ENCODE data around the gene IL1RAPL1. TPM values are rescaled to one million over a fixed set of nuclear protein-coding genes. Genes with fewer than 3 reads are reported as not detected.

The IL1RAPL1 gene
- total RNA-seq, 1 experiment from 2014 or later: not detected

- no peak overlapping the region for H3K27ac Mint-ChIP-seq (ENCODE audit: low read depth, unreplicated experiment)
- no peaks in the 10 kb centered on the region for H3K9me3 Mint-ChIP-seq (ENCODE audit: unreplicated experiment)
- no TSS peak for BruUV-seq (replicated peaks)
- no peak overlapping the region for H3K4me3 Mint-ChIP-seq (ENCODE audit: unreplicated experiment)
- no peak for DNase-seq (ENCODE audit: unreplicated experiment)
- H3K4me1 Mint-ChIP-seq (ENCODE audit: insufficient read depth, unreplicated experiment): peaks cover 10% of the 10 kb centered on the region
- H3K27me3 Mint-ChIP-seq (ENCODE audit: insufficient read depth, unreplicated experiment): no peaks in the 10 kb centered on the region
- no peak for TF ChIP-seq CTCF (IDR thresholded peaks at IDR 0.05; ENCODE audit: unreplicated experiment)
- POLR2A ChIA-PET: no interaction called here
- intact Hi-C loops (cut with micrococcal nuclease): no loop called here
- no peaks in the 10 kb centered on the region for H3K36me3 Mint-ChIP-seq (ENCODE audit: insufficient read depth, unreplicated experiment)
- CTCF ChIA-PET: interaction anchor here (0.6 to 1.0 kb wide), 3 partner anchors 14 to 1141 kb away, joined by 3 read pairs; no protein-coding TSS in a partner anchor
These were observed 26.3 kb downstream of the IL1RAPL1 start for GRCh38 chrX:28613558-28613957.

GRCh38 chrX:28625223-28625622, 38.0 kb downstream of the IL1RAPL1 start:
- Mint-ChIP-seq H3K36me3 (ENCODE audit: insufficient read depth, unreplicated experiment) (no peaks in the 10 kb centered on the region), H3K27ac (ENCODE audit: low read depth, unreplicated experiment) (no peak overlapping the region), H3K4me1 (ENCODE audit: insufficient read depth, unreplicated experiment) (no peaks in the 10 kb centered on the region), H3K27me3 (ENCODE audit: insufficient read depth, unreplicated experiment) (no peaks in the 10 kb centered on the region), H3K9me3 (ENCODE audit: unreplicated experiment) (no peaks in the 10 kb centered on the region), H3K4me3 (ENCODE audit: unreplicated experiment) (no peak overlapping the region)
- no peak for DNase-seq (ENCODE audit: unreplicated experiment)
- CTCF ChIA-PET: interaction anchor here (0.6 to 0.7 kb wide), 2 partner anchors 22 to 453 kb away, joined by 3 to 4 read pairs; no protein-coding TSS in a partner anchor
- POLR2A ChIA-PET: no interaction called here
- BruUV-seq (replicated peaks): no TSS peak
- no peak for TF ChIP-seq CTCF (IDR thresholded peaks at IDR 0.05; ENCODE audit: unreplicated experiment)
- intact Hi-C loops (cut with micrococcal nuclease): no loop called here

- CTCF ChIA-PET: interaction anchor here (0.6 kb wide), 1 partner anchor 98 kb away, joined by 6 read pairs; no protein-coding TSS in a partner anchor
- Mint-ChIP-seq H3K27me3 (ENCODE audit: insufficient read depth, unreplicated experiment) (no peaks in the 10 kb centered on the region), H3K4me3 (ENCODE audit: unreplicated experiment) (no peak overlapping the region), H3K36me3 (ENCODE audit: insufficient read depth, unreplicated experiment) (no peaks in the 10 kb centered on the region), H3K4me1 (ENCODE audit: insufficient read depth, unreplicated experiment) (no peaks in the 10 kb centered on the region), H3K27ac (ENCODE audit: low read depth, unreplicated experiment) (no peak overlapping the region), H3K9me3 (ENCODE audit: unreplicated experiment) (no peaks in the 10 kb centered on the region)
- TF ChIP-seq CTCF (IDR thresholded peaks at IDR 0.05; ENCODE audit: unreplicated experiment): no peak
- no TSS peak for BruUV-seq (replicated peaks)
- intact Hi-C loops (cut with micrococcal nuclease): no loop called here
- DNase-seq (ENCODE audit: unreplicated experiment): no peak
- POLR2A ChIA-PET: interaction anchor here (0.6 kb wide), 1 partner anchor 211 kb away, joined by 3 read pairs; no protein-coding TSS in a partner anchor
These were observed 39.3 kb downstream of the IL1RAPL1 start for GRCh38 chrX:28626515-28626914.

GRCh38 chrX:28628120-28628519, 40.9 kb downstream of the IL1RAPL1 start:
- BruUV-seq (replicated peaks): no TSS peak
- Mint-ChIP-seq H3K27ac (ENCODE audit: low read depth, unreplicated experiment) (no peak overlapping the region), H3K9me3 (ENCODE audit: unreplicated experiment) (no peaks in the 10 kb centered on the region), H3K27me3 (ENCODE audit: insufficient read depth, unreplicated experiment) (no peaks in the 10 kb centered on the region), H3K36me3 (ENCODE audit: insufficient read depth, unreplicated experiment) (no peaks in the 10 kb centered on the region), H3K4me1 (ENCODE audit: insufficient read depth, unreplicated experiment) (no peaks in the 10 kb centered on the region), H3K4me3 (ENCODE audit: unreplicated experiment) (no peak overlapping the region)
- POLR2A ChIA-PET: no interaction called here
- intact Hi-C loops (cut with micrococcal nuclease): no loop called here
- no peak for DNase-seq (ENCODE audit: unreplicated experiment)
- TF ChIP-seq CTCF (IDR thresholded peaks at IDR 0.05; ENCODE audit: unreplicated experiment): no peak
- CTCF ChIA-PET: no interaction called here

All from MCF 10A (cell line).